Measurements from ENCODE around the gene VWCE.
A peak's percentile ranks its signal among the peaks of the same experiment; 100 is the strongest.
"Not testable (repeated sequence)": the region's sequence is repeated elsewhere in the genome, so short reads cannot be mapped to it uniquely, and the experiment has no call there.

The VWCE gene

GRCh38 chr11:61264371-61264770 lies 30.7 kb downstream of the VWCE start:
- ChIA-PET CTCF (interaction anchor here (10.3 kb wide), 1 partner anchor 11 kb away, joined by 99 read pairs; no protein-coding TSS in a partner anchor), POLR2A (no interaction called here)
- no peak for DNase-seq (ENCODE audit: low read depth, low spot score)
- no peak for TF ChIP-seq CTCF (IDR thresholded peaks at IDR 0.05; ENCODE audit: insufficient read depth, low read length, missing control alignments)
- H3K4me3 ChIP-seq (ENCODE audit: low read depth, low read length) = no peak overlapping the region

GRCh38 chr11:61259363-61259762 lies 35.8 kb downstream of the VWCE start:
- CTCF ChIA-PET = no interaction called here
- POLR2A ChIA-PET = no interaction called here
- H3K4me3 ChIP-seq (ENCODE audit: low read depth, low read length) = no peak overlapping the region
- DNase-seq (ENCODE audit: low read depth, low spot score) = no peak
- TF ChIP-seq CTCF (IDR thresholded peaks at IDR 0.05; ENCODE audit: insufficient read depth, low read length, missing control alignments) = no peak

- no peak for DNase-seq (ENCODE audit: low read depth, low spot score)
- no peak overlapping the region for H3K4me3 ChIP-seq (ENCODE audit: low read depth, low read length)
- CTCF ChIA-PET = no interaction called here
- TF ChIP-seq CTCF (IDR thresholded peaks at IDR 0.05; ENCODE audit: insufficient read depth, low read length, missing control alignments) = no peak
- POLR2A ChIA-PET = no interaction called here
Measured at GRCh38 chr11:61258546-61258945, 36.6 kb downstream of the VWCE start.

- ChIA-PET CTCF (interaction anchor here (1.0 to 6.1 kb wide), 3 partner anchors 38 to 136 kb away, joined by 3 to 55 read pairs (median 3); partner anchors contain the start of genes TMEM216 and VWCE), POLR2A (no interaction called here)
- TF ChIP-seq CTCF (IDR thresholded peaks at IDR 0.05; ENCODE audit: insufficient read depth, low read length, missing control alignments) = no peak
- no peak for DNase-seq (ENCODE audit: low read depth, low spot score)
- H3K4me3 ChIP-seq (ENCODE audit: low read depth, low read length) = no peak overlapping the region
Measured at GRCh38 chr11:61256710-61257482, 38.2 kb downstream of the VWCE start.

GRCh38 chr11:61254403-61255025 lies 40.6 kb downstream of the VWCE start:
- TF ChIP-seq CTCF (IDR thresholded peaks at IDR 0.05; ENCODE audit: insufficient read depth, low read length, missing control alignments) = peak; percentile 95
- ChIA-PET CTCF (interaction anchor here (0.6 to 6.1 kb wide), 29 partner anchors 12 to 339 kb away, joined by 3 to 99 read pairs (median 5); partner anchors contain the start of genes TMEM216 and VWCE), POLR2A (no interaction called here)
- no peak overlapping the region for H3K4me3 ChIP-seq (ENCODE audit: low read depth, low read length)
- DNase-seq (ENCODE audit: low read depth, low spot score) = no peak

- POLR2A ChIA-PET; DNase-seq (ENCODE audit: low read depth, low spot score); H3K4me3 ChIP-seq (ENCODE audit: low read depth, low read length): not testable (repeated sequence)
- CTCF ChIA-PET = interaction anchor here (1.1 to 6.1 kb wide), 3 partner anchors 14 to 133 kb away, joined by 3 to 99 read pairs (median 55); partner anchors contain the start of gene VWCE
Measured at GRCh38 chr11:61252332-61252731, 42.8 kb downstream of the VWCE start.

- POLR2A ChIA-PET; DNase-seq (ENCODE audit: low read depth, low spot score); H3K4me3 ChIP-seq (ENCODE audit: low read depth, low read length): not testable (repeated sequence)
- CTCF ChIA-PET = interaction anchor here (0.6 to 6.1 kb wide), 5 partner anchors 15 to 304 kb away, joined by 3 to 99 read pairs (median 4); partner anchors contain the start of gene VWCE
Measured at GRCh38 chr11:61250796-61251765, 44.0 kb downstream of the VWCE start.

- CTCF ChIA-PET; H3K4me3 ChIP-seq (ENCODE audit: low read depth, low read length); DNase-seq (ENCODE audit: low read depth, low spot score); POLR2A ChIA-PET: not testable (repeated sequence)
Measured at GRCh38 chr11:61249201-61249600, 45.9 kb downstream of the VWCE start.

GRCh38 chr11:61248071-61248470 lies 47.0 kb downstream of the VWCE start:
- DNase-seq (ENCODE audit: low read depth, low spot score); CTCF ChIA-PET; H3K4me3 ChIP-seq (ENCODE audit: low read depth, low read length); POLR2A ChIA-PET: not testable (repeated sequence)

All from AG04449 (cell line).